Stimulated activated CD8-positive, alpha-beta memory T cell treated with anti-CD3 and anti-CD28 coated beads, Interleukin-15, amount 100 ng/mL, for 48 hours (primary cell): ENCODE results near the gene SMURF1.
A peak's percentile ranks its signal among the peaks of the same experiment; 100 is the strongest.

Experiments
- DNase-seq, 2 donors: peaks; one replicate each; pipeline ENCODE4 v3.0.0-alpha.2; 2020; ENCODE audit warnings: low read depth in 2 of 2

The SMURF1 gene

DNA sequence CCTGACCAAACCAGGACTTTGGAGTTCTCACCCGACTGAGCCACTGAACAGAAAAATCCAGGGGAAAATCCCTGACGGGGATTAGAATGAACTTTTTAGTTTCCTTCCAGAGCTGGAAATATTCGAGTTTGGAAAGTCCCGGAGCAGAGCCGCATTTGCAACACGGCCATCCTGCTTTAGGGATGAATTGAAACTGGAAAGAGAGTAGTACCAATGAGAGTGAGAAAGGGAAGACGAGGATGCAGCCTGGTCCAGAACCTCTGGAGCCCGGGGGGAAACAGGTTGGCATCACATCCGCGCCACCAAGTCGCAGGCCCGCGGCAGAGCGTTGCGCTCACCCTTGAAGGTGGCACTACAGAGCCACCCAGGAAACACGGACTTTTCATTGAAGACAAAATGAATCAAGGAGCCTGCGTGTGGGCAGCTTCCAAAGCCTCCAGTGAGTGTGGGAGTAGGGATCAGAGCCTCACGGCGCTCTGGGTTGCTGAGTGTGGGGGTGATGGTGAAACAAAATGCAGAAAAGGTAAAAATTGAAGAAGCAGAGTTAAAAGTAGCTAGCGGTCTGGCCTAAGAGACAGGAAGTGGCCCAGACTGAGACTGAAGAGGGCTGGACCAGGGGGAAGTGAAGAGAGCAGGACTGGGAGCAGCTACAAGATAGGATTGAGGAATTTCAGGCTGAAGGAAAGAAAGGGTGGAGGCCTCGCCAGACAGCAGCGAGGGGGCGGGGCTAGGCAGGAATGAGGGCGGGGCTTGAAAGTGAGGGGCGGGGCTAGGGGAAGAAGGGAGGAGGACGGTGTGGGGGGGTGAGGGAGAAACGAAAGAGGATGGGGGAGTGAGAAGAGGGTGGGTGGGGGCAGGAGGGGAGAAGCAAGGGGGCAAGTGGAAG is 1.8 kb downstream of the SMURF1 start:
- peak; percentile 26 to 42 for DNase-seq

DNA sequence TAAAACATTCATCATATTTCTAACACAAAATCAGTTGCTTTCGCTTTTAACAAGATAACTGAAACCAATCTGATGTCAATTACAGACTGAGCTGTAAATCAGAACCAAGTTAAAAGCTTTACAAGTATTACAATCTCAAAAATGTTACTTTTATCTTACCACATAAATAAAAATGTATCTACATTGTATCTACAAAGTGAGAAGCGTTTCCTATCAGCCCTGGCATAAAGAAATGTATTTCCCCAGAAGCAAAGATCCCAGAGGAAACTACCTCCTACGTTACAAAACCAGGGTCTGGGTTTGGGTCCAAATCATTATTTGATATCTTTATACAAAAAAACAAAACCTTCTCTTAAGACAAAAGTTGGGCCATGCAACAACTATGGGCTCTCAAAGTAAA is 2.6 kb downstream of the SMURF1 start:
- no peak for DNase-seq

DNA sequence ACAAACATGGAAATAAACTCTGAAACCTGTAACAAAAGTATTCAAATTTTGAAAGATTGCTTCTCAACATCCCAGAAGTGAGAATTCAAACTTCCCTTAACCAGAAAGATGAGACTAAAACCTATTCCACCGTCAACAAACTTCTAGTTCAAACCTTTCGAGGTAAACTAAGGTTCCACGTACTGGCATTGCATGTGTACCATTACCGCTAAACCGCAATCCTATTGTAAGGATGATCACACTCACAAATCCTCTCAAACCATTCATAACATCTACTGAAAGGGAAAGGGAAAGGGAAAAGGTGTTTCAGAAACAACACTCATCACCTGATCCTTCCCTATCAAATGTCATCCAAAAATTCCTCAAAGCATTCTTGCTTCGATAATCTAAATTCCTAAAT is 3.1 kb downstream of the SMURF1 start:
- DNase-seq = no peak

DNA sequence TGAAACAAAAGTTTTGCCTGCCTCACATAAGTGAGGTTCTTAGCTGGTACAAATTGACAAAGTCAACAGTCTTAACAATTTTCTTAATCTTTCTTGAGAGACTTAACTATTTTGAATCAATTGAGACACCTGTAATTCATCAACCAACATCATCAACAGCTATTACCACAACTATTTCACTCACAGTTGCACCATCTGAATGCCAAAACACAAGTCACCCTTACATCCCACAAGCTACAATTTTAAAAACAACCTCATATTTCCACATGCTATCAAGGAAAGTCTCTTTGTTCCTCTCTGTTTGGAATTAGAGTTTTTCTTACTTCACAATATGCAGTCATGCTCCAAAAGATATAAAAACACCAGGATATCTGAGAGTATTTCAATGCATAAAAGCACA is 4.9 kb downstream of the SMURF1 start:
- no peak for DNase-seq

DNA sequence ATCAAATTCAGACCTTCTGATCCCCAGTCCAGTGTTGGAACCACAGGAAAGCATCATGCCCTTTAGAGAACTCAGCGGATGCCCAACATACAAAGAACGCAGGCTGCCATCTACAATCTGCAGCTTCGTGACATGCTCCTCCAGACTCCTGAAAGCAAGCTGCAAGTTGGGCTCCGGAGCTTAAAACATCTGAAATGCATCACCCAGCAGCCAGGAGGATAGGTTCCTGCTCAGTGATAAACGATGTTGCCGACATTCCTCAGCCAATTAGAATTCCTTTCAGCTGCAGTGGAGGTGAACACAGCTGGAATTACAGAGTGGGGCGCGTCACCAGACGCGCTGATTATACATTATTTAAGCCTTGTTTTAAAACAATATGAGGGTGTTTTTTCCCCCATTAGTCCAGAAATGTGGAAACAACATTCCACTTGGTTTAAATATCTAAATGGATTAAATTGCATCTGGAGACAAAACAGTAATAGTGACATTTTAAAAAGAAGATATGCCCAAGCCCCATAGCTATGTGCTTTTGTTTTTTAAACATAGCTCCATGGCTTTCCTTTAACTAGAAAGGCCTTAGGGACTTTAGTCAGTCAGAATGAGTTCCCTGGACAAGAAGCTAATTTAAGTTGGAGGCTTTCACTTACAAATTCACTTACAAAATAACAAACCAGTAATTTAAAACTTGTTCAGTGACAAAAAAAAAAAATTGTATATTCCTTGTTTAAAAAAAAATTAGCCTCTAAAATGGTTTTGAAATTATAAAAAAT is 6.3 kb downstream of the SMURF1 start:
- no peak for DNase-seq

DNA sequence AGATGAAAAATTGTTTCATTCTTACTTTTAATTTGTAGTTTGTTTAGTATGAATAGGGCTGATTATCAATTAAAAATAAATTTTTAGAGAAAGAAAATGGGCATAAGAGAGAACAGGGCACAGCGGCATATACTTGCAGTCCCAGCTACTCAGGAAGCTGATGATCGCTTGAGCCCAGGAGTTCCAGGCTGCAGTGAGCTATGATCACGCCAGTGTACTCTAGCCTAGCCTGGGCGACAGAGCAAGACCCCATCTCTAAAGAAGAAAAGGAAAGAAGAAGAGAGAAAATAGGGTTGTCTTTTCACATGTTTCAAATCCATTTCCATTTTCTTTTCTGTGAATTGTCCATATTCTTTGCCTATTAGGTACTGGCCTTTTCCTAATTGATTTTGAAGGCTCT is 8.0 kb downstream of the SMURF1 start:
- no peak for DNase-seq

DNA sequence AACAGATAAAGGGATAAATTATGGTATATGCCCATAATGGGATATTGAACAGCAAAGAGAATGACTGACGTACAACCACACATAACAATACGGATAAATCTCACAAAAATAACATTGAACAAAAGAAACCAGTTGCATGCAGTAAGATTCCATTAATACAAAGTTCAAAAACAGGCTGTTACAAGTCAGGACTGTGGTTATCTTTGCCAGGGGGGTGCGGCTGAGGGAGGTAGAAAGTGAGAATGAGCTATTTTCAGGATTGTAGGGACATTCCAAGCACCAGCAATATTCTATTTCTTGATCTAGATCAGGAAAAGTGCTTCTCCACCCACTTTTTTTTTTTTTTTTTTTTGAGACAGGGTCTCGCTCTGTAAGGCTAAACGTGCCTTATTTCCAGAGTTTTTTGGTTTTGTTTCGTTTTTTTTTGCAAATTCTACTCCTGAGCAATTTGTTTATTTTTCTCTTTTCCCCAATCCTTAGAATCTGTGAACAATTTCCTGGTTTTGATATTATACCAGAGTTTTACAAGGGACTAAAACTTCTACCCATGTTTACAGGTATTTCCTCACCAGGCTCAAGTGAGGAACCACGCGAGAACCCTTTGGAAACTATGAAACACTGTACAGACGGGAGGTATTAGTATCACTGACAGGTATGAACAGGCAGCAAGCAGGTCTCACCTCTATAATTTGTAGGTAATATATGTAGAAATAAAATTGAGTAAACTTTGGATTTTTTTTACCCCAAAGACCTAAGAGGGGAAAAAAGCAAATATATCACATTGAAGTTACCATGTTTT is 9.9 kb downstream of the SMURF1 start:
- no peak for DNase-seq

DNA sequence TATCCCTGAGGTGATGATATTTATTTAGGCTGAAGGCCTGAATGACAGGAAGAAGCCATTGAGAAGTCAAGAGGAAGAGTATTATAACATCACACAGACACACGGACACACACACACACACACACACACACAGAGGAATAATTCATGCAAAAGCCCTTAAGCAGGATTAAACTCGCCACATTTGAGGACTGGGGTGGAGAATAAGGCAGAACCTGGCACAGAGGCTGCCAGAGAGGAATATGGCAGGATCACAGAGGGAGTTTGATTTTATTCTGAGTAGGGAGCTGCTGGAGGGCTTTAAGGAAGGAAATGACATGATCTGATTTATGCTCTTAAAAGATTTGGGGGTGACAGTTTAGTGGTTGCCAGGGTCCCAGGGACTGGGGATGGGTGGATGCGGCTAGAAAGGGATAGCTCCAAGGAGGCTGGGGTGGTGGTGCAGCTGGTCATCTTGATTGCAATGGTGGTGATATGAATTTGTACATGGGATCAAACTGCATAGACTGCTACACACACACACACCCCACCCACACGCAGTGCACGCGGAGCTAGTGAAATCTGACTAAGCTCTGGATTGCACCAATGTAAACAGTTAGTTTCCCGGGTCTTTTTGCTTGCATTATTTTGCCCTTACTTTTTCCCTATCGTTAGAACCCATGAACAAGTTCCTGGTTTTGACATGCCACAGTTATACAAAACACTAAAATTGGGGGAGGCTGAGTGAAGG is 11.2 kb downstream of the SMURF1 start:
- DNase-seq = no peak

DNA sequence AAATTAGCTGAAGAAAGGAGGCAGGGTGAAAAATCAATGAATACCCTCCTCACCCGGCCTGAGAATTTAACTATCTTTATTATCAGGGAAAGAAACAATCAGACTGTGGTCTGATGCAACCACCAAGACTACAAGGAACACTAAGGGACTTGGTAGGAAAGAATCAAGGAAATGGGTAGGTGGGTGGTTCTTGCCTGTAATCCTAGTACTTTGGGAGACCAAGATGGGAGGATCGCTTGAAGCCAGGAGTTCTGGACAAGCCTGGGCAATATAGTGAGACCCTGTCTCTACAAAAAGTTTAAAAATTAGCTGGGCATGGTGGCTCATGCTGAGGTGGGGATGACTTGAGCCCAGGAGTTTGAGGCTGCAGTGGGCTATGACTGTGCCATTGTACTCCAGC is 12.6 kb downstream of the SMURF1 start:
- DNase-seq = no peak

DNA sequence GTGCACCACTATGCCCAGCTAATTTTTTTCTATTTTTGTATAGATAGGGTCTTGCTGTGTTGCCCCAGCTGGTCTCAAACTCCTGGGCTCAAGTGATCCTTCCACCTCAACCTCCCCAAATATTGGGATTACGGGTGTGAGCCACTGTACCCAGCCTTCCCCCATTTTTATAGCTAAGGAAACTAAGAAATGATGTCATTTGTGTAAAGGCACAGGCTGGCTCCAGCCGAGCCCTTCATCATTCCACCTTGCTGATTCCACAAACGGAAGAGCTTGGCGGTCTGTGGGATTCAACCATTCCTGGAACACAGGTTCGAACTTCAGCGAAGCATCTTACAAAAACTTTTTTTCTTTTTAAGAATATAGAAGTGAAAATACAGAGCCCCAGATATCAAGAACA is 14.4 kb downstream of the SMURF1 start:
- no peak for DNase-seq

DNA sequence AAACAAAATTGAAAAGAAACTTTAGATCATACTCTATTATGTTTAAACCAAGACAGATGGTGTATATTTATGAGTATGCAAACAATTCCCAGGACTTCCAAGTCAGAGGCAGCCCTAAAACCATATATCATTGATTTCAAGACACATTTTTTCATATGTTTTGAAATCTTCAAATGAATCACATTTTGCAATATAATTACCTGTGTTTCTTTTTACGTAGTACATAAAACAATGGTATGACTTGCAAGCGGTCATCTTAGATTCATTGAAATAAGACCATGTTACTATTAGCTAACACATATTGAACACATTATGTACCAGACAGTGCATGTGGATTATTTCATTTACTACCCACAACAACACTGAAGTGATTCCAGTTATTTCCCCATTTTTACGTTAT is 14.9 kb downstream of the SMURF1 start:
- DNase-seq = no peak

DNA sequence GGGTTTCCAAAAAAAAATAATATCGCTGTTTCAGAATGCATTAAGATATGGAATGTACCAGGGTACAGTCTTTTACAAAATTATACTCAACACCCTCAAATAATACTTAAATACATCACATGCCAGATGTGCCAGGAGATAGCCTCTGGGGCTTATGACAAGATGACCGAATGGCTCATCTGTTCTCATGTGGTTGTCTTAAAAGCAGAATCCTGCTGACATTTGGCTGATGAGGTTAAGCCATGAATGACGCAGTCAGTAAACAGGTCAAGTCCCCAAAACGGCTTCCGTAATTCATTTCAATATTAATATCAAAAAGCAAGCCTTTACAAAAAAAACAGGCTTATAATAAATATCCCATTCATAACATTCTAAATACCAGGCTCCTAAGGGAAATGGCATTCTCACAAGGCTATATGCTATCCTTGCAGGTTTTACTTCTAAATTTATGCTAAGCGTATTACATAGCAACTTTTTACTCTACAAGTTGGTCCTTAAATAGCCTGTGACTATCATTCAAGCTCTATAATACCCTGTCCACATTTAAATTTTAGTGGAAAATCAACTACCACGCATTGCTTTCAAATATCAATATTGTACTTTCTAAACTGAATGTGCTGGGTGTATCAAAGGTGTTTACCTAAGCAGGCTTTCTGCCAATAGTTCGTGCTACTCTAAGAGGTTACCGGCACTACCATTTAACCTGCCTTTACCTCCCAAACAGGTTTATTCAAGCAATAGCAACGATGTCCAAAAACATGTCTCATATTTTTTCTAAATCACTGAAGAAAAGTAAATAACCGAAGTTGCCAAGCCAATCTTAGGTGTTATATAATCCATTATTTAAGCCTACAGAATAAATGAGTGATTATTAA is 15.6 kb downstream of the SMURF1 start:
- DNase-seq = no peak

DNA sequence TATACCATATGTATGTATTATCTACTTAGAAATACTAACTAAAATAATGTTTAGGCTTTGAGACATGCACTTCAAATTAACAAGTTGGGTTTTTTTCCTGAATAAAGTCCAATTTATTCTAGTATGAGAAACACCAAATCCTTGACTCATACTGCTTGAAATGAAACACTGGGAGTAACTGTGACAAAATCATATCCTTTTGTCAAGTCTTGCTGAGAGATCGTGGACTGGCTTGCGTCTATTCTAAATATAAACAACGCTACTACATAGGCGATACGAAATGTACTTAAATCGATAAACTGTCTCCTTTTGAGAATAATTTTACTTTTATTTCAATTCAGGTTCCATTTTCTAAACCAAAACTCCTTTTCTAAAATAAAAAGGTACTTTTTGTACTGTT is 16.3 kb downstream of the SMURF1 start:
- DNase-seq = no peak

DNA sequence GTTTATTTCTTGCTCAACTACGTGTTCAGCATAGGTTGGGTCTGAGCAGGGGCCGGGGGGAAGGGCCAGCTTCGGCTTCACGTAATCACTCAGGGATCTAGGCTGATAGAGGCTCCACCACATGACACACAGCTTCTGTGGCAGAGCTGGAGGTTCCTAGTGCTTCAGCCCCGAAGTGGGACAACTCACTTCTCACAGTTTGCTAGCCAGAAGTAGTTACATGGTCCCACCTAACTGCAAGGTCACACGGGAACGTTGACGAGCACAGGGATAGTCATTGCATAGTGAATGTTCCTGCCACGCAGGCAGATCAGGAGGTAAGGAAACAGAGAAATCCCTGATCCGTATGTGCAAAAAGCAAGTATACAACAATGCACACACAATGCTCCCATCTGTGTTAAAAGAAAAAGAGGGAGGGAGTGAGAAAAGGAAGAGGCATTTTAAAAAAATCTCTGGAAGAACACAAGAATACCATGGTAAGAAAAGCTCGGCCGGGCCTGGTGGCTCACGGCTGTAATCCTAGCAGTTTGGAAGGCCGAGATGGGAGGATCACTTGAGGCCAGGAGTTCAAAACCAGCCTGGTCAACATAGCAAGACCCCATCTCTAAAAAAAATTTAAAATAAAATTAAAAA is 16.9 kb downstream of the SMURF1 start:
- DNase-seq = no peak

DNA sequence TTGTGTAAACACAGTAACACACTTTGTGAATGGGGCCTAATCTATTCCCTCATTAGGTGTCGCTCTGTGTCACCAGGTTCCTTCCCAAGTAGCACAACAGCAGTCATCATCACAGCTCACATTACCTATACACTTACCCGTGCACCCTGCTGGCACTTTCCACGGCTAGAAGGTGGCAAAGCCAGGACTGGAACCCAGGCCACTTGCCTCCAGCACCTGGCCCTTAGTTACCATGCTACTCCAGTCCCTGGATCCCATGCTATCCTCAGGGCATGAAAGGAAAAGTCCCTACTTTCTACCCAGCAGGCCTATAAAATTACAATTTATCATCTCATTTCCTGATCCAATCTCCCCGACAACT is 18.4 kb downstream of the SMURF1 start:
- no peak for DNase-seq

DNA sequence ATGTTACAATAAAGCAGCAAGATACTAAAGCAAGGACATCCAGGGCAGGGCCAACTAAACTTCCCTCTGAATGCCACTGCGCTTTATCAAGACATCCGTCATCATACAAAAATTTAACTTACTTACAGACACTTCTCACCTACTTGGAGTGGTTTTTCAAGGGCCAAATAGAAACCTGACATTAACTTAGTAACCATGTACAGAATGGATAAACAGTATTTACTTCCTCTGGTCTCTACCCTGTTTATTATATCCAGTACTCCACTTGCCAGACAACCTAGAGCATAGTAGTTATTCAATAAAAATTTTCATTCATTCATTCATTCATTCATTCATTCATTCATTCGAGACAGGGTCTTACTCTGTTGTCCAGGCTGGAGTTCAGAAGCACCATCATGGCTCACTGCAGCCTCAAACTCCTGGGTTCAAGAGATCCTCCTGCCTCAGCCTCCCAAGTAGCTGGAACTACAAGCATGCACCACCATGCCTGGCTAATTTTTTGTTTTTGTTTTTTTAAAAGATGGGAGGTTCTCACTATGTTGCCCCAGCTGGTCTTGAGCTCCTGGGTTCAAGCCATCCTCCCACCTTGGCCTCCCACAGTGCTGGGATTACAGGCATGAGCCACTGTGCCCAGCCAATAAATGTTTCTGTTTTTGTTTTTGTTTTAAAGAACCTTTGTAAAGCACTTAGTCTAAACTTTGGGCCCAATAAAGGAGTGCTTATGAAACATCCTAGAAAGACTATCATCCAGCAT is 19.0 kb downstream of the SMURF1 start:
- no peak for DNase-seq

DNA sequence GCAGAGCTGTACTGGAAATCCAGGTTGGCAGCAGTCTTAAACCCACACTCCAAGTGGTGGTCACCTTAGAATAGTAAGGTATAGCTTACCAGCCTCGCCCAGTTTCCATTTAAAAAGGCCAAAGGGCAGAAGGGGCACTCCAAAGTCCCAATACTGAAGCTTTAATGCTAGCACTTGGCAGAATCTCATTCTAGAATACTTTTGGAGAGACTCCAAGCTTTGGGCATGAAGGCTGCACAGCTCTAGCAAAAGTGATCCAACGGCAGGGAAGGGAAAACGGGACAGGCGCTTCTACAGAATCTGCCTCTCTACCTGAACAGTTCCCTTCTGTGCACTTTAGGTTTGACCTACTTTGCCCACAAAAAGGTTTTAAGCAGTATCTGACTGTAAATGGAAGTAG is 19.7 kb downstream of the SMURF1 start:
- no peak for DNase-seq

DNA sequence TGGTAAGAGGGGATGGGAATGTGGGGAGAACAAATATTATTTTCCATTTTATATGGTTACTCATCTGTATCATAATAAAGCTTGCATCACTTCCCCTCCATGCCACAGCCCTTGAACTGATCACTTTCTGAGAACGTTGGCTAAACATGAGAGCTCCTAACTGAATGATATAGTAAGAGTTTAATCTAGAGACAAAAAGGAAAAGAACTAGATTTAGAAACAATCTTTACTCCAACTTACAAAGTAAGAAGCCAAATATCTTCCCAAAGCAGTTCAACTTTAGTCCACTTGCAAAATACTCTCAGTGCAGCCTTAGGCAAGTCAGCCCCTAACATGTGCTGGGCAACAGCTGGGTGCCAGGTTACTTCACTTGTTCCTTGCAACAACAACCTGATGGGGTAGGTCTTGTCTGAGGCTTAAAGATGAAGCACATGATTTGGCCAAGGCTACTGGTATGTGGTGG is 20.3 kb downstream of the SMURF1 start:
- DNase-seq = no peak

DNA sequence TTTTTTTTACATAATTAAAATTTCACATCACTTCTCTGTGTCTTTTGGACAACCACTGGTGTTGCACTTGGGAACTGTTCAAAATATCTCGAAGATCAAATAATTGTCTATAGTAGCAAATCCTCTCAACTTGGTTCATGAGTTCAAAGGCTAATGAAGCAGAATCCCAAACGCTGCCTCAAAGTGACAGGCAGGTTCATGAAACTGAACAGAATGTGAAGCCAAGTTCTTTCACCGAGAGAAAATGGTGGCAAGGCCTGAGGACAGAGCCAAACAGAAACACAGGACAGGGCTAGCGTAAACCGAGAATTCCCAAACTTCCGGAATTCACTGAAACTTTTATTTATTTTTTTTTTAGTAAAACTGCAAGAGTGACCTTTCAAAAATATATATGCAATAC is 21.1 kb downstream of the SMURF1 start:
- no peak for DNase-seq
